ENCODE results near the gene SFTA2.

DNA sequence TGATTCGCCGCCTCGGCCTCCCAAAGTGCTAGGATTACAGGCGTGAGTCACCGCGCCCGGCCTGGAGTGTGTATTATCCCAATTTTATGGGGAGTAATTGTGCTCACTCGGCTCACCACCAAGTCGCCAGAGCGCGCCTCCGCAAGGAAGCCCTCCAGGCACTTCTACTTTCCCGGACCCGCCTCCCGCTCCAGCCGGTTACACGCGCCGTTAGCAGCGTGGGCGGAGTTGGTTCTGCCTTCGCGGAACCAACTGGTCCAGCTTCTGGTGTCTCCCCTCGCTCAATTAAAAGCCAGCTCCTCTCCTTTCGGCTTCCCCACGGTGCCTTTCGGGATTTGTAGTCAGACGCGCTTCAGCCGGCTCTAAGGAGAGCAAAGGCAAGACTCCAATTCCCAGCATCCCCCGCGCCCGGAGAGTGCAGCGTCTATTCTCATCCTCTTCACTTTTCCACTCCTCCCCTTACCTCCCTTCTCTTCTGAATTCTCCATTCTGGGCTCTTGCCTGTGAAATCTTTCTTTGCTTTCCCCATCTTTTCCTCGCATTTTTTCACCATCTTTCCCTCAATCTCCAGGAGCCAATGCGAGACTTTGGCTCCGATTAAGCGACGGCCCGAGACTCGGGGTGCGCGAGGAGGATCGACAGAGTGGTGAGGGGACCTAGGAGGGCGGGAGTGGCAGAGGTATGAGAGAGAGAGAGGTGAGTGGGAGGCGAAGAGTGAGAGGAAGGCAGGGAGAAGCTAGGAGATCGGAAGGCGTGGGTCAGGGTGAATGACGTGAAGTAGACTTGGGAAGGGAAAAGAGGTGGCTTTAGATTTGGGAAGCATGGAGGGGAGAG is 24.0 kb downstream of the SFTA2 start, which contains the start of gene GTF2H4:
- TF ChIP-seq EZH2phosphoT487 (IDR thresholded peaks at IDR 0.05; ENCODE audit: borderline replicate concordance, low read length) (no peak), EZH2 (IDR thresholded peaks at IDR 0.05; ENCODE audit: low read length, unreplicated experiment) (no peak)
- TF ChIP-seq, protein P1, sequence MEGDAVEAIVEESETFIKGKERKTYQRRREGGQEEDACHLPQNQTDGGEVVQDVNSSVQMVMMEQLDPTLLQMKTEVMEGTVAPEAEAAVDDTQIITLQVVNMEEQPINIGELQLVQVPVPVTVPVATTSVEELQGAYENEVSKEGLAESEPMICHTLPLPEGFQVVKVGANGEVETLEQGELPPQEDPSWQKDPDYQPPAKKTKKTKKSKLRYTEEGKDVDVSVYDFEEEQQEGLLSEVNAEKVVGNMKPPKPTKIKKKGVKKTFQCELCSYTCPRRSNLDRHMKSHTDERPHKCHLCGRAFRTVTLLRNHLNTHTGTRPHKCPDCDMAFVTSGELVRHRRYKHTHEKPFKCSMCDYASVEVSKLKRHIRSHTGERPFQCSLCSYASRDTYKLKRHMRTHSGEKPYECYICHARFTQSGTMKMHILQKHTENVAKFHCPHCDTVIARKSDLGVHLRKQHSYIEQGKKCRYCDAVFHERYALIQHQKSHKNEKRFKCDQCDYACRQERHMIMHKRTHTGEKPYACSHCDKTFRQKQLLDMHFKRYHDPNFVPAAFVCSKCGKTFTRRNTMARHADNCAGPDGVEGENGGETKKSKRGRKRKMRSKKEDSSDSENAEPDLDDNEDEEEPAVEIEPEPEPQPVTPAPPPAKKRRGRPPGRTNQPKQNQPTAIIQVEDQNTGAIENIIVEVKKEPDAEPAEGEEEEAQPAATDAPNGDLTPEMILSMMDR (conservative IDR thresholded peaks at IDR 0.05; ENCODE audit: low read depth, low read length): no peak

Data from PC-3 (cell line).